GM18502 (cell line): Measurements from ENCODE around the gene RAPGEF6.
"Not testable (repeated sequence)": the region's sequence is repeated elsewhere in the genome, so short reads cannot be mapped to it uniquely, and the experiment has no call there.

Experiments used
- ATAC-seq: cut with Tn5 transposase; IDR thresholded peaks from one replicate; pipeline ENCODE4 v1.9.1; 2021; ENCODE audit warnings: mild to moderate bottlenecking; ENCODE audit not compliant: unreplicated experiment, poor library complexity

Gene RAPGEF6

GRCh38 chr5:131634996-131635683, at the start of gene RAPGEF6:
RAPGEF6 (minus strand) TSS chr5:131635229; CDS start chr5:131635030, 199 bp downstream.
- ATAC-seq = peak; percentile 88

GRCh38 chr5:131684595-131684994, 49.6 kb upstream of the RAPGEF6 start:
- ATAC-seq = no peak

GRCh38 chr5:131684051-131684450, 49.0 kb upstream of the RAPGEF6 start:
- no peak for ATAC-seq

GRCh38 chr5:131682826-131683225, 47.8 kb upstream of the RAPGEF6 start:
- no peak for ATAC-seq

GRCh38 chr5:131682175-131682574, 47.1 kb upstream of the RAPGEF6 start:
- ATAC-seq = no peak

GRCh38 chr5:131679911-131680310, 44.9 kb upstream of the RAPGEF6 start:
- no peak for ATAC-seq

- not testable (repeated sequence) for ATAC-seq
Measured at GRCh38 chr5:131678273-131678672, 43.2 kb upstream of the RAPGEF6 start.

GRCh38 chr5:131677115-131677514, 42.1 kb upstream of the RAPGEF6 start:
- no peak for ATAC-seq

GRCh38 chr5:131672776-131673175, 37.7 kb upstream of the RAPGEF6 start:
- peak; percentile 34 for ATAC-seq

- ATAC-seq = no peak
Measured at GRCh38 chr5:131671994-131672655, 37.1 kb upstream of the RAPGEF6 start.

- ATAC-seq = peak; percentile 64
Measured at GRCh38 chr5:131671409-131671808, 36.4 kb upstream of the RAPGEF6 start.

GRCh38 chr5:131664929-131665328, 29.9 kb upstream of the RAPGEF6 start:
- peak; percentile 70 for ATAC-seq

GRCh38 chr5:131661933-131662332, 26.9 kb upstream of the RAPGEF6 start:
- ATAC-seq = no peak

- ATAC-seq = no peak
Measured at GRCh38 chr5:131659841-131660240, 24.8 kb upstream of the RAPGEF6 start.

- no peak for ATAC-seq
Measured at GRCh38 chr5:131659290-131659689, 24.3 kb upstream of the RAPGEF6 start.

GRCh38 chr5:131654776-131655175, 19.7 kb upstream of the RAPGEF6 start:
- no peak for ATAC-seq

- no peak for ATAC-seq
Measured at GRCh38 chr5:131654309-131654708, 19.3 kb upstream of the RAPGEF6 start.

GRCh38 chr5:131649161-131649560, 14.1 kb upstream of the RAPGEF6 start:
- no peak for ATAC-seq

- peak; percentile 75 for ATAC-seq
Measured at GRCh38 chr5:131647048-131647769, 12.2 kb upstream of the RAPGEF6 start.

- no peak for ATAC-seq
Measured at GRCh38 chr5:131644822-131645221, 9.8 kb upstream of the RAPGEF6 start.

- ATAC-seq = no peak
Measured at GRCh38 chr5:131644370-131644769, 9.3 kb upstream of the RAPGEF6 start.
